Coronary artery (tissue), 2 donors: ENCODE measurements around the gene NFATC4.

Experiments used
- DNase-seq: peaks from one replicate; pipeline ENCODE4 v3.0.0-alpha.2; 2017; ENCODE audit warnings: low spot score
- H3K27ac ChIP-seq, 2 donors: fragments of 200-600 bp; sonication (generic); one replicate each; pipeline ENCODE4 v1.5.1; 2016 to 2019
- H3K4me3 ChIP-seq: fragments of 200-600 bp; sonication (generic); 2 replicates; pipeline ENCODE4 v1.5.1; 2016; ENCODE audit warnings: mild to moderate bottlenecking, moderate library complexity
- CTCF ChIP-seq: fragments of 200-600 bp; sonication (generic); IDR thresholded peaks from one replicate; pipeline ENCODE4 v1.5.1; 2019; ENCODE audit warnings: antibody characterized with exemption

NFATC4 gene

GRCh38 chr14:24361326-24361725 lies 6.7 kb upstream of the NFATC4 start:
- H3K4me3 ChIP-seq = no peak overlapping the region
- TF ChIP-seq CTCF = no peak
- DNase-seq = peak; percentile 21
- no peak overlapping the region for H3K27ac ChIP-seq

GRCh38 chr14:24362241-24362960 lies 5.6 kb upstream of the NFATC4 start:
- Histone ChIP-seq H3K4me3 (no peak overlapping the region), H3K27ac (no peak overlapping the region)
- TF ChIP-seq CTCF = no peak
- DNase-seq = peak; percentile 21

GRCh38 chr14:24363401-24363800 lies 4.6 kb upstream of the NFATC4 start:
- peak; percentile 31 for DNase-seq
- no peak overlapping the region for H3K27ac ChIP-seq
- TF ChIP-seq CTCF = no peak
- no peak overlapping the region for H3K4me3 ChIP-seq

GRCh38 chr14:24364841-24365240 lies 3.1 kb upstream of the NFATC4 start:
- no peak for DNase-seq
- no peak for TF ChIP-seq CTCF
- peak overlapping the region in 1 of 2 donors; percentile 99 for H3K27ac ChIP-seq
- no peak overlapping the region for H3K4me3 ChIP-seq

GRCh38 chr14:24365600-24366412 lies 2.2 kb upstream of the NFATC4 start:
- Histone ChIP-seq H3K4me3 (peak overlapping the region; percentile 88), H3K27ac (peak overlapping the region; percentile 97 to 99)
- TF ChIP-seq CTCF = peak; percentile 81
- DNase-seq = peak; percentile 92

GRCh38 chr14:24366413-24366720 lies 1.6 kb upstream of the NFATC4 start:
- Histone ChIP-seq H3K27ac (peak overlapping the region; percentile 97 to 99), H3K4me3 (peak overlapping the region; percentile 88)
- TF ChIP-seq CTCF = no peak
- no peak for DNase-seq
